Measurements from ENCODE around the gene PLCB1.

The PLCB1 gene

GRCh38 chr20:8249634-8250033 is 117.6 kb downstream of the PLCB1 start:
- Mint-ChIP-seq H3K27ac (no peak overlapping the region), H3K9me3 (no peaks in the 10 kb centered on the region), H3K36me3 (no peaks in the 10 kb centered on the region), H3K4me1 (no peaks in the 10 kb centered on the region), H3K4me3 (no peak overlapping the region), H3K27me3 (no peaks in the 10 kb centered on the region)
- CTCF ChIA-PET, result no interaction called here
- no peak for DNase-seq

GRCh38 chr20:8250539-8251200 is 118.6 kb downstream of the PLCB1 start:
- Mint-ChIP-seq H3K4me3 (no peak overlapping the region), H3K36me3 (no peaks in the 10 kb centered on the region), H3K27ac (no peak overlapping the region), H3K9me3 (no peaks in the 10 kb centered on the region), H3K4me1 (no peaks in the 10 kb centered on the region), H3K27me3 (no peaks in the 10 kb centered on the region)
- CTCF ChIA-PET, result no interaction called here
- no peak for DNase-seq

- Mint-ChIP-seq H3K27me3 (no peaks in the 10 kb centered on the region), H3K36me3 (no peaks in the 10 kb centered on the region), H3K27ac (no peak overlapping the region), H3K4me3 (no peak overlapping the region), H3K4me1 (no peaks in the 10 kb centered on the region), H3K9me3 (no peaks in the 10 kb centered on the region)
- DNase-seq, result no peak
- CTCF ChIA-PET, result no interaction called here
Observed at GRCh38 chr20:8251201-8251575, 119.1 kb downstream of the PLCB1 start.

GRCh38 chr20:8254911-8255582 is 123.0 kb downstream of the PLCB1 start:
- Mint-ChIP-seq H3K4me3 (no peak overlapping the region), H3K27ac (no peak overlapping the region), H3K9me3 (no peaks in the 10 kb centered on the region), H3K4me1 (no peaks in the 10 kb centered on the region), H3K27me3 (no peaks in the 10 kb centered on the region), H3K36me3 (no peaks in the 10 kb centered on the region)
- DNase-seq, result no peak
- CTCF ChIA-PET, result no interaction called here

- Mint-ChIP-seq H3K4me3 (no peak overlapping the region), H3K27ac (no peak overlapping the region), H3K27me3 (no peaks in the 10 kb centered on the region), H3K4me1 (no peaks in the 10 kb centered on the region), H3K36me3 (no peaks in the 10 kb centered on the region), H3K9me3 (no peaks in the 10 kb centered on the region)
- CTCF ChIA-PET, result no interaction called here
- no peak for DNase-seq
Observed at GRCh38 chr20:8255945-8256632, 124.0 kb downstream of the PLCB1 start.

GRCh38 chr20:8260837-8261251 is 128.8 kb downstream of the PLCB1 start:
- Mint-ChIP-seq H3K4me1 (no peaks in the 10 kb centered on the region), H3K27me3 (no peaks in the 10 kb centered on the region), H3K9me3 (no peaks in the 10 kb centered on the region), H3K36me3 (no peaks in the 10 kb centered on the region), H3K27ac (no peak overlapping the region), H3K4me3 (no peak overlapping the region)
- DNase-seq, result no peak
- CTCF ChIA-PET, result interaction anchor here (0.7 kb wide), 1 partner anchor 8 kb away, joined by 3 read pairs; no protein-coding TSS in a partner anchor

GRCh38 chr20:8262721-8263120 is 130.7 kb downstream of the PLCB1 start:
- Mint-ChIP-seq H3K27me3 (no peaks in the 10 kb centered on the region), H3K27ac (no peak overlapping the region), H3K9me3 (no peaks in the 10 kb centered on the region), H3K4me1 (no peaks in the 10 kb centered on the region), H3K36me3 (no peaks in the 10 kb centered on the region), H3K4me3 (no peak overlapping the region)
- CTCF ChIA-PET, result no interaction called here
- DNase-seq, result no peak

GRCh38 chr20:8265588-8265987 is 133.5 kb downstream of the PLCB1 start:
- no peaks in the 10 kb centered on the region for H3K4me1 Mint-ChIP-seq
- H3K27ac Mint-ChIP-seq, result no peak overlapping the region
- no peaks in the 10 kb centered on the region for H3K36me3 Mint-ChIP-seq
- no peak overlapping the region for H3K4me3 Mint-ChIP-seq
- no peaks in the 10 kb centered on the region for H3K27me3 Mint-ChIP-seq
- H3K9me3 Mint-ChIP-seq, result no peaks in the 10 kb centered on the region
- CTCF ChIA-PET, result no interaction called here
- DNase-seq, result no peak

GRCh38 chr20:8267009-8267408 is 134.9 kb downstream of the PLCB1 start:
- no peaks in the 10 kb centered on the region for H3K27me3 Mint-ChIP-seq
- H3K27ac Mint-ChIP-seq, result no peak overlapping the region
- H3K36me3 Mint-ChIP-seq, result no peaks in the 10 kb centered on the region
- CTCF ChIA-PET, result no interaction called here
- DNase-seq, result no peak
- H3K9me3 Mint-ChIP-seq, result no peaks in the 10 kb centered on the region
- no peaks in the 10 kb centered on the region for H3K4me1 Mint-ChIP-seq
- H3K4me3 Mint-ChIP-seq, result no peak overlapping the region

GRCh38 chr20:8271727-8272126 is 139.7 kb downstream of the PLCB1 start:
- H3K27ac Mint-ChIP-seq, result no peak overlapping the region
- DNase-seq, result no peak
- H3K4me3 Mint-ChIP-seq, result no peak overlapping the region
- H3K36me3 Mint-ChIP-seq, result no peaks in the 10 kb centered on the region
- CTCF ChIA-PET, result no interaction called here
- H3K9me3 Mint-ChIP-seq, result no peaks in the 10 kb centered on the region
- H3K4me1 Mint-ChIP-seq, result no peaks in the 10 kb centered on the region
- H3K27me3 Mint-ChIP-seq, result no peaks in the 10 kb centered on the region

GRCh38 chr20:8272766-8273165 is 140.7 kb downstream of the PLCB1 start:
- H3K4me1 Mint-ChIP-seq, result no peaks in the 10 kb centered on the region
- DNase-seq, result no peak
- H3K36me3 Mint-ChIP-seq, result no peaks in the 10 kb centered on the region
- H3K27me3 Mint-ChIP-seq, result no peaks in the 10 kb centered on the region
- no peaks in the 10 kb centered on the region for H3K9me3 Mint-ChIP-seq
- no peak overlapping the region for H3K27ac Mint-ChIP-seq
- CTCF ChIA-PET, result no interaction called here
- H3K4me3 Mint-ChIP-seq, result no peak overlapping the region

GRCh38 chr20:8284902-8285301 is 152.8 kb downstream of the PLCB1 start:
- DNase-seq, result no peak
- no peaks in the 10 kb centered on the region for H3K36me3 Mint-ChIP-seq
- H3K4me1 Mint-ChIP-seq, result no peaks in the 10 kb centered on the region
- H3K27ac Mint-ChIP-seq, result no peak overlapping the region
- H3K4me3 Mint-ChIP-seq, result no peak overlapping the region
- CTCF ChIA-PET, result no interaction called here
- H3K9me3 Mint-ChIP-seq, result no peaks in the 10 kb centered on the region
- no peaks in the 10 kb centered on the region for H3K27me3 Mint-ChIP-seq

GRCh38 chr20:8287340-8287739 is 155.3 kb downstream of the PLCB1 start:
- CTCF ChIA-PET, result no interaction called here
- no peaks in the 10 kb centered on the region for H3K9me3 Mint-ChIP-seq

GRCh38 chr20:8291200-8291599 is 159.1 kb downstream of the PLCB1 start:
- Mint-ChIP-seq H3K4me3 (no peak overlapping the region), H3K27me3 (no peaks in the 10 kb centered on the region), H3K36me3 (no peaks in the 10 kb centered on the region), H3K27ac (no peak overlapping the region), H3K9me3 (no peaks in the 10 kb centered on the region), H3K4me1 (no peaks in the 10 kb centered on the region)
- CTCF ChIA-PET, result no interaction called here
- no peak for DNase-seq

More at GRCh38 chr20:8287340-8287739, 155.3 kb downstream of the PLCB1 start:
- H3K27me3 Mint-ChIP-seq, result no peaks in the 10 kb centered on the region
- no peak for DNase-seq
- H3K4me3 Mint-ChIP-seq, result no peak overlapping the region
- no peaks in the 10 kb centered on the region for H3K36me3 Mint-ChIP-seq
- H3K4me1 Mint-ChIP-seq, result no peaks in the 10 kb centered on the region
- H3K27ac Mint-ChIP-seq, result no peak overlapping the region

- no peaks in the 10 kb centered on the region for H3K9me3 Mint-ChIP-seq
- no peaks in the 10 kb centered on the region for H3K36me3 Mint-ChIP-seq
- H3K27me3 Mint-ChIP-seq, result no peaks in the 10 kb centered on the region
- H3K27ac Mint-ChIP-seq, result no peak overlapping the region
- no peak for DNase-seq
- no peak overlapping the region for H3K4me3 Mint-ChIP-seq
- CTCF ChIA-PET, result no interaction called here
- no peaks in the 10 kb centered on the region for H3K4me1 Mint-ChIP-seq
Observed at GRCh38 chr20:8291873-8292272, 159.8 kb downstream of the PLCB1 start.

All from activated naive CD4-positive, alpha-beta T cell treated with anti-CD3 and anti-CD28 coated beads, Interleukin-2, amount 10 ng/mL, durations not matched to agents 7 days and 5 days (primary cell).